WI38 (cell line): ENCODE results near the gene COL16A1.

Experiments used
- H3K4me3 ChIP-seq: 2 replicates; pipeline ENCODE4 v1.5.1; 2011; ENCODE audit warnings: low read depth, mild to moderate bottlenecking, control low read depth, low read length
- TF ChIP-seq, protein P1 (sequence below): IDR thresholded peaks from 2 replicates; pipeline ENCODE4 v1.5.1; 2012; ENCODE audit warnings: low read depth, mild to moderate bottlenecking, control low read depth, low read length

The COL16A1 gene

DNA sequence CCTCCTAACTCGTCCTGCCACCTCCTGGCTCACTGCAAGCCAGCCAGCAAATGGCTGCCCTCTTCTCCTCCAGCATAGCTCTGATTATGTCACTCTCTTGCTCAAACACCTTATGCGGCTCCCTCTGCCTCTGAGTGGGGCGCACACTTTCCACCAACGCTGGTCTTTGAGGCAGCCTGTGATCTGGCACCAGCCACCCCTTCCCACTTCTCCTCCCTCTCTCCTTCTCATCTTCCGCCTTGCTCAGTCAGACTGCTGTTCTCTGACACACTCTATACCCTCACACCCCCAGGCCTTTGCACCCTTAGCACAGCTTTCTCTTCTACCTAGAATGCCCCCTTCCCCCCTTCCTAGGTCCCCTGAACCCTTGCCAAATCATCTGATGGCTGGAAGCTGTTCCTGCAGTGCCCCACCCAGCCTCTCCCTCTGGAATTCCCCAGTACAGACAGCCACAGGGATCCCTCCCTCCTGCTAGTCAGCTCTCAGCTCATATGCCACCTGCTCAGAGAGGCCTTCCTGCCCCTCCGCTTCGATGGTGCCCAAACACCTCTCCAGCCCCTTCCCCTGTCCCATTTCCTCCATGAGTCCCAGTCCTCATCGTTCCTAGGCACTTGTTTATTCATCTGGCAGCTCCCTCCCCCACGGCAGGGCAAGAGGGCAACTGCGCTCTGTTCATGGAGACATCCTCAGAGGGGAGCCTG, 37.4 kb downstream of the COL16A1 start:
- no peak overlapping the region for H3K4me3 ChIP-seq
- TF ChIP-seq, protein P1, sequence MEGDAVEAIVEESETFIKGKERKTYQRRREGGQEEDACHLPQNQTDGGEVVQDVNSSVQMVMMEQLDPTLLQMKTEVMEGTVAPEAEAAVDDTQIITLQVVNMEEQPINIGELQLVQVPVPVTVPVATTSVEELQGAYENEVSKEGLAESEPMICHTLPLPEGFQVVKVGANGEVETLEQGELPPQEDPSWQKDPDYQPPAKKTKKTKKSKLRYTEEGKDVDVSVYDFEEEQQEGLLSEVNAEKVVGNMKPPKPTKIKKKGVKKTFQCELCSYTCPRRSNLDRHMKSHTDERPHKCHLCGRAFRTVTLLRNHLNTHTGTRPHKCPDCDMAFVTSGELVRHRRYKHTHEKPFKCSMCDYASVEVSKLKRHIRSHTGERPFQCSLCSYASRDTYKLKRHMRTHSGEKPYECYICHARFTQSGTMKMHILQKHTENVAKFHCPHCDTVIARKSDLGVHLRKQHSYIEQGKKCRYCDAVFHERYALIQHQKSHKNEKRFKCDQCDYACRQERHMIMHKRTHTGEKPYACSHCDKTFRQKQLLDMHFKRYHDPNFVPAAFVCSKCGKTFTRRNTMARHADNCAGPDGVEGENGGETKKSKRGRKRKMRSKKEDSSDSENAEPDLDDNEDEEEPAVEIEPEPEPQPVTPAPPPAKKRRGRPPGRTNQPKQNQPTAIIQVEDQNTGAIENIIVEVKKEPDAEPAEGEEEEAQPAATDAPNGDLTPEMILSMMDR = no peak

DNA sequence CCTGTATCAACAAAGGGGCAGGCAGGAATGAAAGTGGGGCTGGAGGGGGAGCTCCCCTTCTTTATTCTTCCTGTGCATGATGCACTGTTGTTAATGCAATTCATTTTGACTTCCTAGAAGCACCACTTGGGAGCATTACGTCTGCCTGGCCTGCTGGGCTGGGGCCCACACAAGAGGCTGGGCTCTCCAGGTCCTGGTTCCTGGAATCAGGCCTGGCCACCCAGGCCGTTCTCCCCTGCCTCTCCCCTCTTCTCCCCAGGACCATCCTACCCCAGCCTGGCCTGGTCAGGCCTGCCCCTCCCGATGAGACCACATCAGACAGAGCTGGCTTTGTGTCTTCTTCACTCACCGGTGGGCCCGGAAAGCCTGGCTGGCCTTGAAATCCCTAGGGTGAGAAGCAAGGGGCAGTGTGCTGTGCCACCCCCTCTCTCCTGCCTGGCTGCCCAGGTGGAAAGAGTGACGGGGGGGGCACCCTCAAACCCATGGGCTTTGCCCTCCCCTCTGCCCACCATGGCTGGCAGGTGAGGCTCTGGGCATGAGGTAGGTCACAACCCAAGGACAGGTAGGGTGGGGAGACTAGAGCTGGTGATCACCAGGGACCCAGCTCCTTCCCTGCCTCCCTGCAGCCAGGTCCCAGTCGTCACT, 38.5 kb downstream of the COL16A1 start:
- TF ChIP-seq, protein P1 = no peak
- no peak overlapping the region for H3K4me3 ChIP-seq

DNA sequence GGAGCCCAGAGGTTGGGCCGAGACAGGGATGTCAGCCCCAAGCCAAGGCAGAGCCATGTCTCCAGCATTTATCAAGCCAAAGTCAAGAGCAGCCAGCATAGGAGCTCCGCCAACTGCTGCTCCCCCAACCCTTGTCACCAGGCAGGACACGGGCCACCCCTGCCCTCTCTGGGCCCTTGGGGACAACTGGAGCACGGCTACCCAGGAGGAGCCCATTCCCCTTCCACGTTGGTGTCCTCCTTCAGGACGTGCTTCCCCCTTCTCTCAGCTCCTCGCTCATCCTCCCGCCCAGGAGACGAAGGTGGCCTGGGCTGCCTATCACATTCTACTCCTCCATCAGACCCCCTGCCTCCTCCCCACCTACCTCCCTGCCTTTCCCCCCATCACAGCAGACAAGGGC, 39.3 kb downstream of the COL16A1 start:
- no peak overlapping the region for H3K4me3 ChIP-seq
- TF ChIP-seq, protein P1 = no peak

DNA sequence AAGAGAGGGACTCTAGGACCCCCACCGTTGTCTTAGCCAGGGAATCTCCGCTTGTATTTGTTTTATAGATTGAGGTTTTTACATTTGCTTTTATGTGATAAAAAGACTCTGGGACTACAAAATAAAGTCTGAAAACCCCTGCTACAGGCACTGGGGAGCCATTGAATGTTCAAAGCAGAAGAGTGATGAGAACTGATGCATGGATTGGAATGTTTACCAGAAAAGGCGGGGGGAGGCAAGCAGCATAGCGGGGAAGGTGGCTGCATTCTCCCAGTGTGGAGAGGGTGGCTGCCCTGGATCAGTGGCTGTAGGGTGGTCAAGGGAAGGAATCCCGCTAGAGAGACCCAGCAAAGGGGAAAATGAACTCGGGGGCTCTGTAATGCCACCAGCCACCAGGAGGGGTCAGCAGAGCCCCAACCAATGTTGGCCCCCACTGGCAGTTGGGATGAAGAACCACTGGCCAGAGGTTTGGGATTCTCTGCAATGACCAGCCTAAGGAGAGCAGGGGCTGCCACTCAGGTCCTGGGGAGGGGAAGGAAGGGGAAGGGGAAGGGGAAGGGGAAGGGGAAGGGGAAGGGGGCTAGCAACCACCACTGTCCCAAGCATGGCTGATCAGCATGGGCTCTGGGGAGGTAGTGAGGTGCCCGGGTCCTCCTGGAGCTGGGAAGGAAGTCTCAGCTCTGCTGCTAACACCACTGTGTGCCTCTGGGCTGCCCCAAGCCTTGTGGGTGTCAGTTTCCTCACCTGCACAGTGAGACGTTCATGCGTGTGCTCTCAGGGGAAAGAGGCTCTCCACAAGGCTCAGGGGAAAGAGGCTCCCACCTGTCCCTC, 40.0 kb downstream of the COL16A1 start:
- no peak overlapping the region for H3K4me3 ChIP-seq
- TF ChIP-seq, protein P1 = peak; percentile 94

DNA sequence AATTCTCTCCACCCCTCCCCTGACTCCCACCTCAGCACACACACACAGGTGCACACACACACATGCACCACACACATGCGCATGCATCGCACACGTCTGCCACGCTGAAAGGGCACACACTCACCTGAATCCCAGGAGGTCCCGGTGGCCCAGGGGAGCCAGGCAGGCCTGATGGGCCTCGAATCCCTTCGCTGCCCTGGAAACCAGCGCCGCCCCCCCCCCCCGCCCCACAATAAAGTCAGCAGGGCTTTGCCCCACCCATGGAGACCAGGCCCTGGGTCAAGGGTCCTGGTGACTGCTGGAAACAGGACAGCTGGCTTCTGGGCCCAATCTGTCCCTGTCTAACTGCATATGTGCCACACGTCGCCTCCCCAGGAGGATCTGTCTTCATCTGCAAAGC, 41.4 kb downstream of the COL16A1 start:
- TF ChIP-seq, protein P1 = no peak
- H3K4me3 ChIP-seq = no peak overlapping the region

DNA sequence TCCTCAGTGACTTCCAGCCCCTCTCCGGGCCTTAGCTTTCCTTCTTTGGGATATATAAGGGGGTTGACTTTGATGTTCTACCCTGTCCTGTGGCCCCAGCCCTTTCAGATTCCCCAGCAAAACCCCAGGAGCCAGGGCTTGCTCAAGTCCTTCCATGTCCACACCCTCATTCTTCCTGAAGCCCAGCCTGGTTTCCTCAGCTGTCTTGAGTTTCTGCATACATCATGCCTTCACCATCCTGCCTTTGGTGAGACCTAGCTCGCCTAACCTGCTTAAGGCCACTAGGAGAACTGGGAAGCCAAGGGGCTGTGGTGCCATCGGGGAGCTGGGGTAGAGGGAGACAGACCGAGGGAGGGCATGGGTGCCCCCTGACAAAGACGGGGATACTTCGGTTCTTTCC, 42.0 kb downstream of the COL16A1 start:
- H3K4me3 ChIP-seq = no peak overlapping the region
- TF ChIP-seq, protein P1 = no peak
